Endodermal cell (in vitro differentiated cells): Measurements from ENCODE around the gene SLC26A1. TPM values are rescaled to one million over a fixed set of nuclear protein-coding genes. Genes with fewer than 3 reads are reported as not detected.

Experiments used
- DNase-seq: peaks from one replicate; pipeline ENCODE4 v3.0.0-alpha.2; 2017
- H3K27ac ChIP-seq: 2 replicates; pipeline ENCODE4 v1.5.1; 2013; ENCODE audit warnings: mild to moderate bottlenecking, low read depth, low read length, moderate library complexity
- H3K27me3 ChIP-seq: 2 replicates; pipeline ENCODE4 v1.6.1; 2013; ENCODE audit warnings: mild to moderate bottlenecking, low read length, moderate library complexity; ENCODE audit not compliant: insufficient read depth, control insufficient read depth, poor library complexity, severe bottlenecking
- H3K36me3 ChIP-seq: 2 replicates; pipeline ENCODE4 v1.7.0; 2013; ENCODE audit warnings: mild to moderate bottlenecking, low read length, moderate library complexity; ENCODE audit not compliant: control insufficient read depth, insufficient read depth
- H3K4me1 ChIP-seq: one replicate; pipeline ENCODE4 v1.7.0; 2013; ENCODE audit warnings: low read length; ENCODE audit not compliant: control insufficient read depth, insufficient read depth
- H3K4me3 ChIP-seq: 2 replicates; pipeline ENCODE4 v1.5.1; 2013; ENCODE audit warnings: mild to moderate bottlenecking, low read length, moderate library complexity
- H3K9ac ChIP-seq: 2 replicates; pipeline ENCODE4 v1.6.1; 2013; ENCODE audit warnings: mild to moderate bottlenecking, low read length, moderate library complexity; ENCODE audit not compliant: poor library complexity, severe bottlenecking; ENCODE audit errors: extremely low read depth
- H3K9me3 ChIP-seq: 2 replicates; pipeline ENCODE4 v1.6.1; 2013; ENCODE audit warnings: mild to moderate bottlenecking, low read length, moderate library complexity; ENCODE audit not compliant: control insufficient read depth
- H3K27ac Mint-ChIP-seq: 2 replicates; pipeline ENCODE4 v1.8.0; 2020; ENCODE audit warnings: mixed read lengths
- H3K27me3 Mint-ChIP-seq: 2 replicates; pipeline ENCODE4 v1.8.0; 2021; ENCODE audit warnings: mild to moderate bottlenecking, mixed read lengths; ENCODE audit not compliant: insufficient read depth
- H3K36me3 Mint-ChIP-seq: 2 replicates; pipeline ENCODE4 v1.8.0; 2020; ENCODE audit warnings: low read depth, mixed read lengths
- H3K4me1 Mint-ChIP-seq: 2 replicates; pipeline ENCODE4 v1.8.0; 2020; ENCODE audit warnings: mixed read lengths
- H3K4me3 Mint-ChIP-seq: 2 replicates; pipeline ENCODE4 v1.8.0; 2020; ENCODE audit warnings: mild to moderate bottlenecking, moderate library complexity, mixed read lengths
- H3K9me3 Mint-ChIP-seq: 2 replicates; pipeline ENCODE4 v1.8.0; 2020; ENCODE audit warnings: mild to moderate bottlenecking, mixed read lengths
- CTCF ChIP-seq: fragments of 200-600 bp; sonication (generic); conservative IDR thresholded peaks from 2 replicates; pipeline ENCODE4 v1.5.0; 2021; ENCODE audit warnings: antibody characterized with exemption, mild to moderate bottlenecking
- WGBS, 2 experiments: methylation state at CpG; one replicate each; pipeline versions ENCODE4 v1.1.5 to v1.1.7; 2013; ENCODE audit warnings: missing lambda C conversion rate in 2 of 2, mixed read lengths in 1 of 2; ENCODE audit not compliant: insufficient coverage in 1 of 2, insufficient read length in 1 of 2; 5-methylcytosine and 5-hydroxymethylcytosine counted together
- total RNA-seq, 2 donors: library from RNA; stranded (reverse); fragmentation: NEBNext Ultra II Directional in 1 of 2; extraction: Animal tissue kit (Norgen Biotek cat#: 25700) in 1 of 2; gene quantifications; 2 replicates in 1 of 2; 3 replicates in 1 of 2; pipeline ENCODE4 v1.2.1, GENCODE V29; 2021

The SLC26A1 gene
- total RNA-seq, 2 donors from 2014 or later, result 0.55 to 1.0 TPM

DNA sequence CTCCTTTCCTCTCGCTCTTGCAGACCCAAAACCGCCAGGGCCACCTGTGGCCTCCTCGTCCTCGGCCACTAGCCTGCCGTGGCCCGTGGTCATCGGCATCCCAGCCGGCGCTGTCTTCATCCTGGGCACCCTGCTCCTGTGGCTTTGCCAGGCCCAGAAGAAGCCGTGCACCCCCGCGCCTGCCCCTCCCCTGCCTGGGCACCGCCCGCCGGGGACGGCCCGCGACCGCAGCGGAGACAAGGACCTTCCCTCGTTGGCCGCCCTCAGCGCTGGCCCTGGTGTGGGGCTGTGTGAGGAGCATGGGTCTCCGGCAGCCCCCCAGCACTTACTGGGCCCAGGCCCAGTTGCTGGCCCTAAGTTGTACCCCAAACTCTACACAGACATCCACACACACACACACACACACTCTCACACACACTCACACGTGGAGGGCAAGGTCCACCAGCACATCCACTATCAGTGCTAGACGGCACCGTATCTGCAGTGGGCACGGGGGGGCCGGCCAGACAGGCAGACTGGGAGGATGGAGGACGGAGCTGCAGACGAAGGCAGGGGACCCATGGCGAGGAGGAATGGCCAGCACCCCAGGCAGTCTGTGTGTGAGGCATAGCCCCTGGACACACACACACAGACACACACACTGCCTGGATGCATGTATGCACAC lies 31.8 kb upstream of the SLC26A1 start:
- Mint-ChIP-seq H3K9me3 (no peaks in the 10 kb centered on the region), H3K27me3 (no peaks in the 10 kb centered on the region), H3K4me3 (no peak overlapping the region), H3K4me1 (no peaks in the 10 kb centered on the region), H3K27ac (no peak overlapping the region), H3K36me3 (peaks cover 22% of the 10 kb centered on the region)
- no peak for DNase-seq
- Histone ChIP-seq H3K36me3 (peaks cover 13% of the 10 kb centered on the region), H3K27me3 (no peaks in the 10 kb centered on the region), H3K4me3 (no peak overlapping the region), H3K9ac (no peak overlapping the region), H3K9me3 (no peaks in the 10 kb centered on the region), H3K27ac (no peak overlapping the region), H3K4me1 (no peaks in the 10 kb centered on the region)
- WGBS, 2 experiments, result 83 to 97% methylated on average over 7 to 32 of the region's 32 CpGs
- no peak for TF ChIP-seq CTCF

DNA sequence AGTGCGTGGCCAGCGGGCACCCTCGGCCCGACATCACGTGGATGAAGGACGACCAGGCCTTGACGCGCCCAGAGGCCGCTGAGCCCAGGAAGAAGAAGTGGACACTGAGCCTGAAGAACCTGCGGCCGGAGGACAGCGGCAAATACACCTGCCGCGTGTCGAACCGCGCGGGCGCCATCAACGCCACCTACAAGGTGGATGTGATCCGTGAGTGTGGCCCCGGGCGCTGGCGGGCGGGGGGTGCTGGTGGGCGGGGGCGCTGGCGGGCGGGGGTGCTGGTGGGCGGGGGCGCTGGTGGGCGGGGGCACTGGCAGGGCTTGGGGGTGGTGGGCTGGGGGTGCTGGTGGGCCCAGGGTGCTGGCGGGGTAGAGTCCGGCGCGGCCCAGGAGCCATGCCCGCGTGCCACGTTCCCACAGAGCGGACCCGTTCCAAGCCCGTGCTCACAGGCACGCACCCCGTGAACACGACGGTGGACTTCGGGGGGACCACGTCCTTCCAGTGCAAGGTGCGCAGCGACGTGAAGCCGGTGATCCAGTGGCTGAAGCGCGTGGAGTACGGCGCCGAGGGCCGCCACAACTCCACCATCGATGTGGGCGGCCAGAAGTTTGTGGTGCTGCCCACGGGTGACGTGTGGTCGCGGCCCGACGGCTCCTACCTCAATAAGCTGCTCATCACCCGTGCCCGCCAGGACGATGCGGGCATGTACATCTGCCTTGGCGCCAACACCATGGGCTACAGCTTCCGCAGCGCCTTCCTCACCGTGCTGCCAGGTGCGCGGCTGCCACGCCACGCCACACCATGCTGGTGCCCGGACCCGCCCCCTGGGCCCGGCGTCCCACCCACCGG lies 30.9 kb upstream of the SLC26A1 start:
- peaks cover 4% of the 10 kb centered on the region for H3K4me1 ChIP-seq
- 96 to 97% methylated on average over 45 to 73 of the region's 83 CpGs for WGBS, 2 experiments
- Mint-ChIP-seq H3K9me3 (no peaks in the 10 kb centered on the region), H3K27me3 (no peaks in the 10 kb centered on the region), H3K27ac (no peak overlapping the region), H3K4me1 (peaks cover 2% of the 10 kb centered on the region), H3K36me3 (peaks cover 22% of the 10 kb centered on the region), H3K4me3 (no peak overlapping the region)
- no peaks in the 10 kb centered on the region for H3K27me3 ChIP-seq
- no peak overlapping the region for H3K27ac ChIP-seq
- H3K4me3 ChIP-seq, result no peak overlapping the region
- H3K9ac ChIP-seq, result no peak overlapping the region
- DNase-seq, result no peak
- H3K36me3 ChIP-seq, result peaks cover 13% of the 10 kb centered on the region
- H3K9me3 ChIP-seq, result no peaks in the 10 kb centered on the region
- TF ChIP-seq CTCF, result no peak

- Mint-ChIP-seq H3K4me3 (no peak overlapping the region), H3K9me3 (no peaks in the 10 kb centered on the region), H3K36me3 (peaks cover 22% of the 10 kb centered on the region), H3K4me1 (peaks cover 9% of the 10 kb centered on the region), H3K27ac (no peak overlapping the region), H3K27me3 (no peaks in the 10 kb centered on the region)
- Histone ChIP-seq H3K9ac (no peak overlapping the region), H3K9me3 (no peaks in the 10 kb centered on the region), H3K27me3 (no peaks in the 10 kb centered on the region), H3K27ac (no peak overlapping the region), H3K4me3 (no peak overlapping the region), H3K4me1 (peaks cover 13% of the 10 kb centered on the region), H3K36me3 (peaks cover 13% of the 10 kb centered on the region)
- 87 to 90% methylated on average over 5 to 20 of the region's 20 CpGs for WGBS, 2 experiments
- DNase-seq, result no peak
- no peak for TF ChIP-seq CTCF
Observed at GRCh38 chr4:1023075-1023640, 30.0 kb upstream of the SLC26A1 start.
